ENCODE results near the gene LCE1B. TPM values are rescaled to one million over a fixed set of nuclear protein-coding genes. Genes with fewer than 3 reads are reported as not detected.

LCE1B gene
- total and polyA plus RNA-seq, 4 donors = not detected

DNA sequence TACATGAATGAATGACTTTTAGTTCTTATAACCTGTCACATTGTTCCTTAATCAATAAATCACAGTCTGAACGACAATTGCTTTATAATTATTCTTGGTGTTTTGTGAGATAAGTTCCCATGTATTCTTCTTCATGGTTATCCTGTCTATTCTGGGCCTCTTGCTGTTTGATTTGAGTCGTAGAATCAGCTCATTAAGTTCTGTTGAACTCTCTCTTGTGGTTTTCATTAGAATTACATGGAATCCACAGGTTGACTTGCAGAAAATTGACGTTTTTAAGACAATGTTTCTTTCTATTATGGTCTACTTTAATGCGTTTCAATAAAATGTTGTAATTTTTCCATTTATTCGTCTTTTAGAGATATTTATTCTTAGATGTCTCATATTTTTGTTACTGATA lies 11.5 kb downstream of the LCE1B start:
- Histone ChIP-seq H3K27ac (ENCODE audit: low read depth in 1 of 2, low read length in 2 of 2) (no peak overlapping the region), H3K9ac (ENCODE audit: low read depth in 1 of 2, low read length in 2 of 2) (no peak overlapping the region), H3K4me3 (ENCODE audit: low read depth in 1 of 3, low read length in 3 of 3) (no peak overlapping the region), H3K9me3 (ENCODE audit: control insufficient read depth in 4 of 4, low read length in 3 of 4) (peaks cover 0 to 4% (median 0%) of the 10 kb centered on the region in 4 donors), H3K27me3 (ENCODE audit: control insufficient read depth in 4 of 4, insufficient read depth in 4 of 4, low read length in 3 of 4) (peaks cover 0 to 6% (median 0%) of the 10 kb centered on the region in 4 donors), H3K4me1 (ENCODE audit: control insufficient read depth in 4 of 4, insufficient read depth in 4 of 4, low read length in 3 of 4) (no peaks in the 10 kb centered on the region), H3K36me3 (ENCODE audit: control insufficient read depth in 4 of 4, insufficient read depth in 3 of 4, low read depth in 1 of 4, low read length in 3 of 4) (no peaks in the 10 kb centered on the region)
- TF ChIP-seq NR2F2 (IDR thresholded peaks at IDR 0.05) (no peak), RAD21 (IDR thresholded peaks at IDR 0.05) (peak in 1 of 2 donors; percentile 54), GABPA (IDR thresholded peaks at IDR 0.05 in 1 of 2, conservative IDR thresholded peaks at IDR 0.05 in 1 of 2) (no peak), EGR1 (IDR thresholded peaks at IDR 0.05; ENCODE audit: low read depth in 2 of 2) (no peak)
- TF ChIP-seq, protein P1, sequence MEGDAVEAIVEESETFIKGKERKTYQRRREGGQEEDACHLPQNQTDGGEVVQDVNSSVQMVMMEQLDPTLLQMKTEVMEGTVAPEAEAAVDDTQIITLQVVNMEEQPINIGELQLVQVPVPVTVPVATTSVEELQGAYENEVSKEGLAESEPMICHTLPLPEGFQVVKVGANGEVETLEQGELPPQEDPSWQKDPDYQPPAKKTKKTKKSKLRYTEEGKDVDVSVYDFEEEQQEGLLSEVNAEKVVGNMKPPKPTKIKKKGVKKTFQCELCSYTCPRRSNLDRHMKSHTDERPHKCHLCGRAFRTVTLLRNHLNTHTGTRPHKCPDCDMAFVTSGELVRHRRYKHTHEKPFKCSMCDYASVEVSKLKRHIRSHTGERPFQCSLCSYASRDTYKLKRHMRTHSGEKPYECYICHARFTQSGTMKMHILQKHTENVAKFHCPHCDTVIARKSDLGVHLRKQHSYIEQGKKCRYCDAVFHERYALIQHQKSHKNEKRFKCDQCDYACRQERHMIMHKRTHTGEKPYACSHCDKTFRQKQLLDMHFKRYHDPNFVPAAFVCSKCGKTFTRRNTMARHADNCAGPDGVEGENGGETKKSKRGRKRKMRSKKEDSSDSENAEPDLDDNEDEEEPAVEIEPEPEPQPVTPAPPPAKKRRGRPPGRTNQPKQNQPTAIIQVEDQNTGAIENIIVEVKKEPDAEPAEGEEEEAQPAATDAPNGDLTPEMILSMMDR (IDR thresholded peaks at IDR 0.05; ENCODE audit: low read depth, low read length, missing input control) = peak; percentile 10
- no peak for DNase-seq (ENCODE audit: low spot score)
- 34% methylated on average over 5 of the region's 5 CpGs for WGBS

- no peak overlapping the region for H3K4me3 ChIP-seq (ENCODE audit: low read depth in 1 of 3, low read length in 3 of 3)
These were observed 13.2 kb downstream of the LCE1B start for GRCh38 chr1:152824964-152825363.

GRCh38 chr1:152827173-152827572 lies 15.4 kb downstream of the LCE1B start, which contains the start of gene LCE1A:
Gene LCE1A, plus strand, starts transcription at chr1:152827473. Its CDS starts 0 bp downstream, at chr1:152827473.
- Histone ChIP-seq H3K27me3 (ENCODE audit: control insufficient read depth in 4 of 4, insufficient read depth in 4 of 4, low read length in 3 of 4) (peaks cover 0 to 12% (median 0%) of the 10 kb centered on the region in 4 donors), H3K36me3 (ENCODE audit: control insufficient read depth in 4 of 4, insufficient read depth in 3 of 4, low read depth in 1 of 4, low read length in 3 of 4) (no peaks in the 10 kb centered on the region), H3K9ac (ENCODE audit: low read depth in 1 of 2, low read length in 2 of 2) (no peak within 1 kb of the TSS), H3K4me1 (ENCODE audit: control insufficient read depth in 4 of 4, insufficient read depth in 4 of 4, low read length in 3 of 4) (no peaks in the 10 kb centered on the region), H3K9me3 (ENCODE audit: control insufficient read depth in 4 of 4, low read length in 3 of 4) (no peaks in the 10 kb centered on the region), H3K27ac (ENCODE audit: low read depth in 1 of 2, low read length in 2 of 2) (no peak within 1 kb of the TSS), H3K4me3 (ENCODE audit: low read depth in 1 of 3, low read length in 3 of 3) (no peak within 1 kb of the TSS)
- no peak for DNase-seq (ENCODE audit: low spot score)
- 84% methylated on average over 2 of the region's 2 CpGs for whole genome bisulfite sequencing
- no peak for TF ChIP-seq RAD21 (IDR thresholded peaks at IDR 0.05)
- no peak for TF ChIP-seq RXRA (IDR thresholded peaks at IDR 0.05)
- TF ChIP-seq GABPA (IDR thresholded peaks at IDR 0.05 in 1 of 2, conservative IDR thresholded peaks at IDR 0.05 in 1 of 2) = no peak
- no peak for TF ChIP-seq YY1 (IDR thresholded peaks at IDR 0.05)
- TF ChIP-seq NR2F2 (IDR thresholded peaks at IDR 0.05) = no peak
- TF ChIP-seq HNF4G (IDR thresholded peaks at IDR 0.05) = no peak
- no peak for TF ChIP-seq FOXA1 (IDR thresholded peaks at IDR 0.05)
- no peak for TF ChIP-seq MAX (IDR thresholded peaks at IDR 0.05)
- TF ChIP-seq ATF3 (IDR thresholded peaks at IDR 0.05) = no peak
- no peak for TF ChIP-seq ZBTB33 (IDR thresholded peaks at IDR 0.05)
- TF ChIP-seq JUND (IDR thresholded peaks at IDR 0.05) = no peak
- TF ChIP-seq FOXA2 (IDR thresholded peaks at IDR 0.05) = no peak
- no peak for TF ChIP-seq EGR1 (IDR thresholded peaks at IDR 0.05; ENCODE audit: low read depth in 2 of 2)

More at GRCh38 chr1:152824964-152825363, 13.2 kb downstream of the LCE1B start:
- no peak overlapping the region for H3K27ac ChIP-seq (ENCODE audit: low read depth in 1 of 2, low read length in 2 of 2)
- TF ChIP-seq MAX (IDR thresholded peaks at IDR 0.05) = no peak
- TF ChIP-seq EGR1 (IDR thresholded peaks at IDR 0.05; ENCODE audit: low read depth in 2 of 2) = no peak
- no peak for TF ChIP-seq FOXA2 (IDR thresholded peaks at IDR 0.05)
- TF ChIP-seq ZBTB33 (IDR thresholded peaks at IDR 0.05) = no peak
- no peak for TF ChIP-seq NR2F2 (IDR thresholded peaks at IDR 0.05)
- TF ChIP-seq RXRA (IDR thresholded peaks at IDR 0.05) = no peak
- no peak for TF ChIP-seq HNF4A (conservative IDR thresholded peaks at IDR 0.05)
- no peak for TF ChIP-seq JUND (IDR thresholded peaks at IDR 0.05)
- TF ChIP-seq GABPA (IDR thresholded peaks at IDR 0.05 in 1 of 2, conservative IDR thresholded peaks at IDR 0.05 in 1 of 2) = no peak
- no peak for TF ChIP-seq FOXA1 (IDR thresholded peaks at IDR 0.05)
- TF ChIP-seq SP1 (IDR thresholded peaks at IDR 0.05) = no peak
- no peak for DNase-seq (ENCODE audit: low spot score)
- no peaks in the 10 kb centered on the region for H3K4me1 ChIP-seq (ENCODE audit: control insufficient read depth in 4 of 4, insufficient read depth in 4 of 4, low read length in 3 of 4)
- no peaks in the 10 kb centered on the region for H3K36me3 ChIP-seq (ENCODE audit: control insufficient read depth in 4 of 4, insufficient read depth in 3 of 4, low read depth in 1 of 4, low read length in 3 of 4)
- H3K27me3 ChIP-seq (ENCODE audit: control insufficient read depth in 4 of 4, insufficient read depth in 4 of 4, low read length in 3 of 4) = peaks cover 0 to 12% (median 0%) of the 10 kb centered on the region in 4 donors
- H3K9me3 ChIP-seq (ENCODE audit: control insufficient read depth in 4 of 4, low read length in 3 of 4) = no peaks in the 10 kb centered on the region
- H3K9ac ChIP-seq (ENCODE audit: low read depth in 1 of 2, low read length in 2 of 2) = no peak overlapping the region
